H9 (cell line): ENCODE results near the gene TECPR2. TPM values are rescaled to one million over a fixed set of nuclear protein-coding genes. Genes with fewer than 3 reads are reported as not detected.
A peak's percentile ranks its signal among the peaks of the same experiment; 100 is the strongest.

ENCODE experiments used
- DNase-seq: peaks from one replicate; pipeline ENCODE4 v3.0.0-alpha.2; 2017
- H2AFZ ChIP-seq: one replicate; pipeline ENCODE4 v1.6.1; 2013; ENCODE audit warnings: mild to moderate bottlenecking, low read length, control low read depth, moderate library complexity
- H2AK5ac ChIP-seq: 2 replicates; pipeline ENCODE4 v1.6.1; 2013; ENCODE audit warnings: low read length, control low read depth, mixed read lengths; ENCODE audit not compliant: insufficient read length
- H2BK120ac ChIP-seq: one replicate; pipeline ENCODE4 v1.6.1; 2013; ENCODE audit warnings: low read depth, mild to moderate bottlenecking, low read length, control low read depth, inconsistent platforms; ENCODE audit not compliant: poor library complexity, severe bottlenecking
- H2BK12ac ChIP-seq: 2 replicates; pipeline ENCODE4 v1.6.1; 2013; ENCODE audit warnings: low read length, control low read depth, mixed read lengths, low read depth; ENCODE audit not compliant: insufficient read length
- H2BK15ac ChIP-seq: 2 replicates; pipeline ENCODE4 v1.6.1; 2013; ENCODE audit warnings: low read depth, low read length, control low read depth
- H2BK20ac ChIP-seq: one replicate; pipeline ENCODE4 v1.6.1; 2013; ENCODE audit warnings: low read depth, mild to moderate bottlenecking, low read length, control low read depth, inconsistent platforms; ENCODE audit not compliant: poor library complexity, severe bottlenecking
- H2BK5ac ChIP-seq: 2 replicates; pipeline ENCODE4 v1.6.1; 2013; ENCODE audit warnings: low read length, control low read depth, mixed read lengths; ENCODE audit not compliant: insufficient read length
- H3K14ac ChIP-seq: 2 replicates; pipeline ENCODE4 v1.6.1; 2013; ENCODE audit warnings: low read length, control low read depth; ENCODE audit not compliant: insufficient read depth
- H3K18ac ChIP-seq: 2 replicates; pipeline ENCODE4 v1.6.1; 2013; ENCODE audit warnings: low read depth, mild to moderate bottlenecking, mixed read lengths, low read length, control low read depth; ENCODE audit not compliant: insufficient read length
- H3K23ac ChIP-seq: 2 replicates; pipeline ENCODE4 v1.6.1; 2013; ENCODE audit warnings: low read length, control low read depth, mixed read lengths, low read depth; ENCODE audit not compliant: insufficient read length
- H3K23me2 ChIP-seq: 2 replicates; pipeline ENCODE4 v1.6.1; 2013; ENCODE audit warnings: low read depth, mild to moderate bottlenecking, mixed read lengths, low read length, control low read depth; ENCODE audit not compliant: insufficient read length, poor library complexity, severe bottlenecking
- H3K27ac ChIP-seq: 2 replicates; pipeline ENCODE4 v1.5.1; 2013; ENCODE audit warnings: low read length, control low read depth, mixed read lengths, low read depth; ENCODE audit not compliant: insufficient read length
- H3K27me3 ChIP-seq: 2 replicates; pipeline ENCODE4 v1.6.1; 2013; ENCODE audit warnings: low read length, control low read depth, inconsistent platforms; ENCODE audit not compliant: insufficient read depth
- H3K4ac ChIP-seq: 2 replicates; pipeline ENCODE4 v1.6.1; 2013; ENCODE audit warnings: low read depth, mild to moderate bottlenecking, control low read depth, inconsistent platforms, low read length, moderate library complexity
- H3K4me1 ChIP-seq: 2 replicates; pipeline ENCODE4 v1.6.1; 2013; ENCODE audit warnings: low read length, control low read depth, inconsistent platforms; ENCODE audit not compliant: insufficient read depth
- H3K4me2 ChIP-seq: 2 replicates; pipeline ENCODE4 v1.6.1; 2013; ENCODE audit warnings: low read length, control low read depth, mixed read lengths; ENCODE audit not compliant: insufficient read length, insufficient read depth
- H3K56ac ChIP-seq: 2 replicates; pipeline ENCODE4 v1.6.1; 2013; ENCODE audit warnings: low read depth, mild to moderate bottlenecking, mixed read lengths, low read length, control low read depth; ENCODE audit not compliant: insufficient read length
- H3K79me1 ChIP-seq: 2 replicates; pipeline ENCODE4 v1.6.1; 2013; ENCODE audit warnings: low read depth, mild to moderate bottlenecking, moderate library complexity, low read length, control low read depth, inconsistent platforms; ENCODE audit not compliant: insufficient read depth, poor library complexity, severe bottlenecking
- H3K79me2 ChIP-seq: 2 replicates; pipeline ENCODE4 v1.6.1; 2013; ENCODE audit warnings: low read length, control low read depth, inconsistent platforms; ENCODE audit not compliant: insufficient read depth
- H3K9ac ChIP-seq: 2 replicates; pipeline ENCODE4 v1.6.1; 2013; ENCODE audit warnings: low read length, control low read depth, mixed read lengths; ENCODE audit not compliant: insufficient read length; ENCODE audit errors: extremely low read depth
- H3K9me3 ChIP-seq: one replicate; pipeline ENCODE4 v1.6.1; 2013; ENCODE audit warnings: low read depth, low read length, inconsistent platforms; ENCODE audit not compliant: control insufficient read depth
- H3T11ph ChIP-seq: one replicate; pipeline ENCODE4 v1.6.1; 2013; ENCODE audit warnings: mild to moderate bottlenecking, low read length, control low read depth, inconsistent platforms
- H4K20me1 ChIP-seq: one replicate; pipeline ENCODE4 v1.6.1; 2013; ENCODE audit not compliant: control insufficient read depth, insufficient read length, insufficient read depth
- H4K5ac ChIP-seq: 2 replicates; pipeline ENCODE4 v1.6.1; 2013; ENCODE audit warnings: low read depth, mild to moderate bottlenecking, mixed read lengths, low read length, control low read depth; ENCODE audit not compliant: insufficient read length
- H4K8ac ChIP-seq: replicated peaks from 2 replicates; pipeline ENCODE4 v1.6.1; 2013; ENCODE audit warnings: low read length, control low read depth, mixed read lengths, low read depth; ENCODE audit not compliant: insufficient read length
- H4K91ac ChIP-seq: 2 replicates; pipeline ENCODE4 v1.6.1; 2013; ENCODE audit warnings: low read depth, mild to moderate bottlenecking, moderate library complexity, mixed read lengths, low read length, control low read depth; ENCODE audit not compliant: insufficient read length
- H3K27ac Mint-ChIP-seq, 3 experiments: 2 replicates in 2 of 3; 3 replicates in 1 of 3; pipeline ENCODE4 v1.8.0; 2020 to 2021; ENCODE audit warnings: mixed read lengths in 3 of 3, mild to moderate bottlenecking in 1 of 3, moderate library complexity in 1 of 3
- H3K27me3 Mint-ChIP-seq: 2 replicates; pipeline ENCODE4 v1.8.0; 2021; ENCODE audit warnings: low read depth, mild to moderate bottlenecking, moderate library complexity, mixed read lengths
- H3K36me3 Mint-ChIP-seq, 3 experiments: 2 replicates in 2 of 3; 3 replicates in 1 of 3; pipeline ENCODE4 v1.8.0; 2020 to 2021; ENCODE audit warnings: low read depth in 3 of 3, mixed read lengths in 3 of 3; ENCODE audit not compliant: insufficient read depth in 1 of 3
- H3K4me1 Mint-ChIP-seq, 2 experiments: 2 replicates each; pipeline ENCODE4 v1.8.0; 2020; ENCODE audit warnings: mixed read lengths in 2 of 2
- H3K4me3 Mint-ChIP-seq, 2 experiments: 2 replicates in 1 of 2; 3 replicates in 1 of 2; pipeline ENCODE4 v1.8.0; 2020 to 2021; ENCODE audit warnings: mild to moderate bottlenecking in 2 of 2, mixed read lengths in 2 of 2, moderate library complexity in 1 of 2
- H3K9me3 Mint-ChIP-seq, 2 experiments: 2 replicates in 1 of 2; 3 replicates in 1 of 2; pipeline ENCODE4 v1.8.0; 2020; ENCODE audit warnings: mild to moderate bottlenecking in 2 of 2, mixed read lengths in 2 of 2, moderate library complexity in 1 of 2
- CTCF ChIP-seq: fragments of 200-600 bp; sonication (generic); conservative IDR thresholded peaks from 3 replicates; pipeline ENCODE4 v1.8.0; 2021; ENCODE audit warnings: antibody characterized with exemption, mild to moderate bottlenecking
- WGBS: extraction: QIAGEN DNeasy Blood & Tissue Kit; methylation state at CpG from one replicate; pipeline ENCODE4 v1.1.7; 2013; ENCODE audit warnings: missing lambda C conversion rate, low lambda C conversion rate, mixed read lengths; ENCODE audit not compliant: insufficient read length; ENCODE audit errors: extremely low coverage; 5-methylcytosine and 5-hydroxymethylcytosine counted together
- total RNA-seq: library from RNA; stranded (reverse); gene quantifications from 2 replicates; pipeline ENCODE4 v1.2.1, GENCODE V29; 2021

Gene TECPR2
- total RNA-seq, 1 experiment from 2014 or later = 15.4 TPM

DNA sequence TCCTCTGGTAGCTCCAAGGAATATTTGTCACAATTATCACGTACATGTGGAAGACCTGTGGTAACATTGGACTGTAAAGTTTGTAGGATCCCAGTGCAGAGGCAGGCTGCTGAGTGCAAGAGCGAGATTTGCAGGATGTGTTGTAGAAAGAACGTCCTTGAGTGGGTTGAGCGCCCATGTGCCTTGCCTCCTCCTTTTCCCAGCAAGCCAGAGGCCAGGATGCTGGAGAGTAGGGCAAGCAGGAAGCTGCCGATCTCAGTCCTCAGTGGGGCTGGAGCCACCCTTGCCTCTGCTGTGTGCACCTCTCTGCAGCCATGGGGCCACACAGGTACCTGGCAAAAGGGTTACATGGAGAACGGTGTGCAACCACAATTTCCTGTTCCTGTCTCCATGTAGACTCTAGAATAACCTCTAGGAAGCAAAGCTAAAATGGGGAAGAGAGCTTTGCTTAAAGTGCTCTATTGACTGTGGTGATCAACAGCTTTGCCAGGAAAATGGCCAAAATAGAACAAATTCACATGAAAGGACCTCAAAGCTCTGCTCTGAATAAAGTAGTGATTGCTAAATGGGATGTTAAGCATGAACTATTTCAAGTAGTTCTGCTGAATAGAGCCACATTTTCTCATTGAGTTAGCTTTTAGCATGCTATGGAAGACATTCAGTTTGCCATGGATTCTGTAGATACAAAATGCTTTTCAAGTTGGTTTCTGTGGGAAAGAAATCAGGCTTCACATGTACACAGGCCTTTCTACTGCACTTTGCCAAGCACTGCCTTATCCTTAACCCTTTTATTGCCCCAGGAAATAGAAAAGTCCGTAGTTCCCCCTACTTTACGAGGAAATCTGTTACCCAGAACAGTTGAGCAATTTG lies 109.4 kb downstream of the TECPR2 start:
- Histone ChIP-seq H3K23ac (no peak overlapping the region), H4K91ac (no peak overlapping the region), H3K23me2 (no peaks in the 10 kb centered on the region), H4K8ac (no peak overlapping the region), H2BK20ac (no peak overlapping the region), H3K9ac (no peak overlapping the region), H2BK120ac (no peak overlapping the region), H3K14ac (no peak overlapping the region), H3K4me2 (no peak overlapping the region), H4K5ac (peak overlapping the region; percentile 38), H3K18ac (no peak overlapping the region), H3K27ac (no peak overlapping the region), H2AFZ (no peak overlapping the region), H3K9me3 (no peaks in the 10 kb centered on the region), H3K4ac (no peak overlapping the region), H3K79me1 (no peaks in the 10 kb centered on the region), H4K20me1 (no peaks in the 10 kb centered on the region), H2BK5ac (no peak overlapping the region), H3K27me3 (no peaks in the 10 kb centered on the region), H2BK12ac (no peak overlapping the region), H3T11ph (no peak overlapping the region), H2AK5ac (no peak overlapping the region), H2BK15ac (no peak overlapping the region), H3K56ac (no peak overlapping the region), H3K79me2 (no peaks in the 10 kb centered on the region), H3K4me1 (no peaks in the 10 kb centered on the region)
- no peak for TF ChIP-seq CTCF
- Mint-ChIP-seq H3K27ac (no peak overlapping the region), H3K27me3 (no peaks in the 10 kb centered on the region), H3K4me3 (no peak overlapping the region), H3K4me1 (no peaks in the 10 kb centered on the region), H3K9me3 (no peaks in the 10 kb centered on the region), H3K36me3 (peaks cover 0 to 3% (median 0%) of the 10 kb centered on the region in 3 experiments; a peak in 3 of 7 replicates)
- WGBS = no CpG with 5 or more reads among the region's 8 CpGs
- DNase-seq = no peak
